SK-N-DZ (cell line): ENCODE data around the gene FRYL.
"Not testable (repeated sequence)": the region's sequence is repeated elsewhere in the genome, so short reads cannot be mapped to it uniquely, and the experiment has no call there.

Experiments
- DNase-seq: peaks from one replicate; pipeline ENCODE4 v3.0.0-alpha.2; 2015; ENCODE audit warnings: low spot score

FRYL gene

DNA sequence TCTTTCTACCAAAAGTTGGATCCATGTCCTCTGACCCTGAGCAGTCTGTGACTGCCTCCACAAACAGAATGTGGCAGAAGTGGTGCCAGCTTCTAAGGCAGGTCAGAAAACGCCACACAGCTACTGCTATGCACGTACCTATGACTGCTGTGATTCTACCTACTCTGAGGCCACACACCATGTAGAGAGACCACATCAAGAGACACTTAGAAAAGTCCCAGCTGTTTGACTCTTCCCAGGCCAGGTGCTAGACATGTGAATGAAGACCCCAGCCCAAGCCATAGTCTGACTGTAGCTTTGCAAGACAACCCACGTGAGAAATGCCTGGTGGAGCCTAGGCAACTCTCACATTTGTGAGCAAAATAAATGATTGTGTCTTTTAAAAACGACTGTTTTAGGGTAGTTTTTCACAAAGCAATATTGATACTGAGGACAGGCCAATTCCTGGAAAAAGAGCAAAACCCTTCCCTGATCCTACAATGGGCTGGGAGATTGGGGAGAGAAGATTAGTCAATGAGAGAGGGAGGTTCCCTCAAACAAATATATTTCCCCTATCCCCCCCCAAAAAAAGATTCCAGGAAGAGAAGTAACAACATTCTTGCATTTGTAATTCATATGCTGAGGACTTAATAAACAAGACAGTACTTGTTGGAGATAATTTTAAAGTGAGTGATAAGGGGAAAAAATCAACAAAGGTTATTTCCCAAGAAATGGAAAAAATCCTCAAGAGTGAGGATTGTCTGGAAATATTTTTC is 33.3 kb downstream of the FRYL start:
- no peak for DNase-seq

GRCh38 chr4:48745223-48745622 is 34.9 kb downstream of the FRYL start:
- DNase-seq: not testable (repeated sequence)

- DNase-seq: no peak
Observed at GRCh38 chr4:48742412-48742811, 37.7 kb downstream of the FRYL start.

DNA sequence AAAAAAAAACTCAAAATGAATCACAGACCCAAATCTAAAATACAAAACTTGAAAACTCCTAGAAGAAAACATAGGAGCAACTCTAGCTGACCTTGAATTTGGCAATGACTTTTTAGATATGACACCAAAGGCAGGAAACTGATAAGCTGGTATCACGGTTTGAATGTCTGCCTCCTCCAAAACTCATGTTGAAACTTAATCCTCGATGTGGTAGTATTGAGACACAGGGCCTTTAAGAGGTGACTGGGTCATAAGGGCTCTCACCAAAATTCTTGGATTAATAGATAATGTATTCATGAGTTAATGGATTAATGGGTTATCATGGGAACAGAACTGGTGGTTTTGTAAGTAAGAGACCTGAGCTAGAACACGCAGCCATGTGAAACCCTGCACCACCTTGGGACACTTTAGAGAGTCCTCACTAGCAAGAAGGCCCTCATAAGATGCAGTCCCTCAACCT is 40.5 kb downstream of the FRYL start:
- no peak for DNase-seq

- no peak for DNase-seq
Observed at GRCh38 chr4:48738856-48739255, 41.2 kb downstream of the FRYL start.

- DNase-seq: not testable (repeated sequence)
Observed at GRCh38 chr4:48728906-48729496, 51.1 kb downstream of the FRYL start.

DNA sequence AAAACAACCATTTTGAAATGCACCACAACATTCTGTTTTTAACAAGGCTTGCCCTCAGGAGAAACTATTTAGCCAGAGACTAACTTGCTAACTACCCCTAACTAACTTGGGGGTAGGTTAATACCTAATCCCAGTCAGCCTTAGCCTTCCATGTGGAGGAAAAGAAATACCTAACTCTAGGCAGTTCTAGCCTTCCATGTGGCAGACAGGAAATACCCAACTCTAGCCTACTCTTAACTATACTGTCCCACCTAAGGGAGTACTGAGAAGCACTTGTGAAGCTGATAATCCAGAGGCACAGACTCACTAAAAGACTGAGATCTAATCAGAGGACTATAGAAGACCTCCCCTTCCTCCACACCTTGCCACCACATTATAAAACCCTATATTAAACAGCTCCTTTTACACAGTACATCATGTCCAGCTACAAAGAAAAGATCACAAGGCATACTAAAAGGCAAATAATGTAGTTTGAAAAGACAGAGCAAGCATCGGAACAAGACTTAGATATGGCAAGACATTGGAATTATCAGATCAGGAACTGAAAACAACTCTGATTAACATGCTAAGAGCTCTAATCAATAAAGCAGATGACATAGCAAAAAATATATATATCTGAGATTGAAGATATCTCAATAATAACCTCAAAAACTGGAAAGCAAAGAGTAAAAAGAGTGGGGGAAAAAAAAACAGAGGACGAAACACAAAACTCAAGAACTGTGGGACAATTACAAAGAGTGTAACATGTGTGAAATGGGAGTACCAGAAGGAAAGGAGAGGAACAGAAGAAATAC is 52.2 kb downstream of the FRYL start:
- no peak for DNase-seq

GRCh38 chr4:48725414-48725813 is 54.7 kb downstream of the FRYL start:
- no peak for DNase-seq

- DNase-seq: no peak
Observed at GRCh38 chr4:48722509-48723446, 57.3 kb downstream of the FRYL start.

DNA sequence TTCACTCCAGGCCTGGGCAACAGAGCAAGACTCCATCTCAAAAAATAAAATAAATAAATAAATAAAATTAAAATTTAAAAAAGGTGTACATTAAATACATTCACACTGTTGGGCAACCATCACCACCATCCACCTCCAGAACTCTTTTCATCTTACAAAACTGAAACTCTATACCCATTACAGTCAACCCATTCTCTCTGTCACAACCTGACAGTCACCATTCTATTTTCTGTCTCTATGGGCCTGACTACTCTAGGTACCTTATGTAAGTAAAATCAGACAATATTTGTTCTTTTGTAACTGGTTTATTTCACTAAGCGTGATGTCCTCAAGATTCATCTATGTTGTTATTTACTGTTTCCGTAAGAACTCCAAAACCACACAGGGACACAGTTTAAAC is 59.6 kb downstream of the FRYL start:
- no peak for DNase-seq

GRCh38 chr4:48718818-48719465 is 61.1 kb downstream of the FRYL start:
- DNase-seq: no peak

GRCh38 chr4:48716285-48716684 is 63.8 kb downstream of the FRYL start:
- not testable (repeated sequence) for DNase-seq

DNA sequence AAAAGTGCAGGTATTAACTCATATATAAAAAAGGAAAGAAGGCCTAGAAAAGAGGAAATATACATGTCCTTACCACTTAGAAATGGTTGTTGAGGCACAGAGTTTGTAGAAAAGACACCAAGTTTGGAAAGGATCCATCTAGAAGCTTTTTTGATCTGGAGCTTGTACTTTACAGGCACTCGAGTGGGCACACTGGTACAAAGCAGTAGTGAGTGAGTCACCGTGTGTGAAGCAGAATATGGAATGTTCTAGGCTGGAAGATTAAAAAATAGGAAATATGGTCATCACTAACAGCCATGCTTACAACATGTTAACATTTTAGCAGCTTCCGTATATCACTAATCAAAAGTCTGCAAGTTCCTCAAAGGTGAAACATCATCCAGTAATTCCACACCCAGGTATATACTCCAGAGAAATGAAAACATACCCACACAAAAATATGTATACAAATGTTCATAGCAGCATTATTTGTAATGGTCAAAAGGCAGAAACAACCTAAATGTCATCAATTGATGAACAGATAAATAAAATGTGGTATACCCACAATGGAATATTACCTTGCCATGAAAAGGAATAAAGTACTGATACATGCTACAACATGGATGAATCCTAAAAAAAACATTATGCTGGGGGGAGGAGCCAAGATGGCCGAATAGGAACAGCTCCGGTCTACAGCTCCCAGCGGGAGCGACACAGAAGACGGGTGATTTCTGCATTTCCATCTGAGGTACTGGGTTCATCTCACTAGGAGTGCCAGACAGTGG is 69.5 kb downstream of the FRYL start:
- no peak for DNase-seq

DNA sequence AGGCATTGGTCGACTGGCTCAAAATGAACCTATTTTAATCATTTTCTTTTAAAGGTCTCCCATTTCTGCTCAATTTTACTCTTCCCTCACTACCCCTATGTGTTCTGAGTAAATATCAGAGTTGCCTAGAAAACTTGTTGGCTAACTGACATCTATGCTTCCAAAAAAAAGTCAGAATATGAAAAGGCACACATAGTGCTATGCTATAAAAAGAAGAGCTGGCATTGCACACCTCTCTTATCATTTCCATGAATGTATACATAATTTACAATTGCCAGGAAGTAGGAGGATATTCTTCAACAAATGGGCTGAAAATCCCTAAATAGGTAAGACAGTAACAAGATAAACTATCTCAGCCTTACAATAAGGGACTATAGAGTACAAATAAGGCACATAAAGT is 70.2 kb downstream of the FRYL start:
- DNase-seq: no peak

DNA sequence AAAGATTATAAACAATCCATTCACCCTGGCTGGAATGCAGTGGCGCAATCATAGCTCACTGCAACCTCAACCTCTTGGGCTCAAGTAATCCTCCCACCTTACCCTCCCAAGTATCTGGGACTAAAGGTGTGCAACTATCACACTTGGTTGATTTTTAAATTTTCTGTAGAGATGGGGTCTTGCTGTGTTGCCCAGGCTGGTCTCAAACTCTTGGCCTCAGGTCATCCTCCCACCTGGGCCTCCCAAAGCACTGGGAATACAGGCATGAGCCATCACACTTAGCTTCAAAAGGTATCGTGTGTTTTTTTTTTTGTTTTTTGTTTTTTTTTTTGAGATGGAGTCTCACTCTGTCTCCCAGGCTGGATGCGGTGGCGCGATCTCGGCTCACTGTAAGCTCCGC is 71.5 kb downstream of the FRYL start:
- no peak for DNase-seq

GRCh38 chr4:48706736-48707135 is 73.3 kb downstream of the FRYL start:
- no peak for DNase-seq

DNA sequence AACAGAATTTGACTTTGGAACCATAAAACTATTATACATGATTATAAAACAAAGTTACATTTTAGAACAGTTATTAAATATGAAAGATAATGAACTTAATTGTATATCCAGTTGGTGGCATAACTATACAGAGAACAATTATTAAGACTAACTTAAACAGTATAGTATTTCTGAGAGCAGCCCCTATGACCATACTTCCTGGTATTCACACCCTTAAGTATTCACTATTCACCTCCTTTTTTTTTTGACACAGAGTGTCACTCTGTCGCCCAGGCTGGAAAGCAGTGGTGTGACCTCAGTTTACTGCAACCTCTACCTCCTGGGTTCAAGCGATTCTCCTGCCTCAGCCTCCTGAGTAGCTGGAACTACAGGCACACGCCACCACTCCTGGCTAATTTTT is 74.5 kb downstream of the FRYL start:
- no peak for DNase-seq

- DNase-seq: no peak
Observed at GRCh38 chr4:48704091-48704802, 75.8 kb downstream of the FRYL start.

DNA sequence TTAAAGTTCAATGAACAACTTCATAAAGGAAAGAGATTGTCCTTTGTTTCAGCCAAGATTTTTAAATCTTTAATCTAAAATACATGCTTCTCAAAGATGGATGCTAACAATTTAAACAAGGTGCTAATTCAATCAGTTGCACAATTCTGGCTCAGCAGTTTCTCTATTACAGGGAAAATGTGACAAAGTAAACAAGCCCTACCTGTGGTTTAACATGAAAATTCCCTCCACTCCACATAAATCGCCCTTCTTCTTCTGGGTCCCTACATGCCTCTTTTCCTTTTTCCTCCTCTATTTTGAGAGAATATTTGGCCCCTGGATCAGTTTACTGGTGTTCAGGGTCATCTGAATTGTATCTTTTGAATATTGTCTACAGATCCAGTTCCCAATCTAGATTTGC is 80.6 kb downstream of the FRYL start:
- DNase-seq: no peak
